Measurements from ENCODE around the gene GLT8D2.

- TF ChIP-seq, protein P1, sequence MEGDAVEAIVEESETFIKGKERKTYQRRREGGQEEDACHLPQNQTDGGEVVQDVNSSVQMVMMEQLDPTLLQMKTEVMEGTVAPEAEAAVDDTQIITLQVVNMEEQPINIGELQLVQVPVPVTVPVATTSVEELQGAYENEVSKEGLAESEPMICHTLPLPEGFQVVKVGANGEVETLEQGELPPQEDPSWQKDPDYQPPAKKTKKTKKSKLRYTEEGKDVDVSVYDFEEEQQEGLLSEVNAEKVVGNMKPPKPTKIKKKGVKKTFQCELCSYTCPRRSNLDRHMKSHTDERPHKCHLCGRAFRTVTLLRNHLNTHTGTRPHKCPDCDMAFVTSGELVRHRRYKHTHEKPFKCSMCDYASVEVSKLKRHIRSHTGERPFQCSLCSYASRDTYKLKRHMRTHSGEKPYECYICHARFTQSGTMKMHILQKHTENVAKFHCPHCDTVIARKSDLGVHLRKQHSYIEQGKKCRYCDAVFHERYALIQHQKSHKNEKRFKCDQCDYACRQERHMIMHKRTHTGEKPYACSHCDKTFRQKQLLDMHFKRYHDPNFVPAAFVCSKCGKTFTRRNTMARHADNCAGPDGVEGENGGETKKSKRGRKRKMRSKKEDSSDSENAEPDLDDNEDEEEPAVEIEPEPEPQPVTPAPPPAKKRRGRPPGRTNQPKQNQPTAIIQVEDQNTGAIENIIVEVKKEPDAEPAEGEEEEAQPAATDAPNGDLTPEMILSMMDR (IDR thresholded peaks at IDR 0.05): no peak
- no peak for TF ChIP-seq KDM1A (IDR thresholded peaks at IDR 0.05; ENCODE audit: low read depth)
- TF ChIP-seq TP53 (CRISPR knock-in tag; IDR thresholded peaks at IDR 0.05): no peak
- TF ChIP-seq, protein P2, sequence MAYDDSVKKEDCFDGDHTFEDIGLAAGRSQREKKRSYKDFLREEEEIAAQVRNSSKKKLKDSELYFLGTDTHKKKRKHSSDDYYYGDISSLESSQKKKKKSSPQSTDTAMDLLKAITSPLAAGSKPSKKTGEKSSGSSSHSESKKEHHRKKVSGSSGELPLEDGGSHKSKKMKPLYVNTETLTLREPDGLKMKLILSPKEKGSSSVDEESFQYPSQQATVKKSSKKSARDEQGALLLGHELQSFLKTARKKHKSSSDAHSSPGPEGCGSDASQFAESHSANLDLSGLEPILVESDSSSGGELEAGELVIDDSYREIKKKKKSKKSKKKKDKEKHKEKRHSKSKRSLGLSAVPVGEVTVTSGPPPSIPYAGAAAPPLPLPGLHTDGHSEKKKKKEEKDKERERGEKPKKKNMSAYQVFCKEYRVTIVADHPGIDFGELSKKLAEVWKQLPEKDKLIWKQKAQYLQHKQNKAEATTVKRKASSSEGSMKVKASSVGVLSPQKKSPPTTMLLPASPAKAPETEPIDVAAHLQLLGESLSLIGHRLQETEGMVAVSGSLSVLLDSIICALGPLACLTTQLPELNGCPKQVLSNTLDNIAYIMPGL (CRISPR knock-in tag; IDR thresholded peaks at IDR 0.05; ENCODE audit: borderline replicate concordance): no peak
- TF ChIP-seq MAX (IDR thresholded peaks at IDR 0.05): no peak
- TF ChIP-seq POLR2A (IDR thresholded peaks at IDR 0.05; ENCODE audit: low read length): no peak
- TF ChIP-seq EP300 (IDR thresholded peaks at IDR 0.05): no peak
- TF ChIP-seq, protein P3, sequence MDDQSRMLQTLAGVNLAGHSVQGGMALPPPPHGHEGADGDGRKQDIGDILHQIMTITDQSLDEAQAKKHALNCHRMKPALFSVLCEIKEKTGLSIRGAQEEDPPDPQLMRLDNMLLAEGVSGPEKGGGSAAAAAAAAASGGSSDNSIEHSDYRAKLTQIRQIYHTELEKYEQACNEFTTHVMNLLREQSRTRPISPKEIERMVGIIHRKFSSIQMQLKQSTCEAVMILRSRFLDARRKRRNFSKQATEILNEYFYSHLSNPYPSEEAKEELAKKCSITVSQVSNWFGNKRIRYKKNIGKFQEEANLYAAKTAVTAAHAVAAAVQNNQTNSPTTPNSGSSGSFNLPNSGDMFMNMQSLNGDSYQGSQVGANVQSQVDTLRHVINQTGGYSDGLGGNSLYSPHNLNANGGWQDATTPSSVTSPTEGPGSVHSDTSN (IDR thresholded peaks at IDR 0.05): no peak
- no peak for TF ChIP-seq SMC3 (IDR thresholded peaks at IDR 0.05)
- TF ChIP-seq BHLHE40 (IDR thresholded peaks at IDR 0.05; ENCODE audit: low read depth, low read length): no peak
These were observed 44.3 kb upstream of the GLT8D2 start for GRCh38 chr12:104094284-104094683.
